Tibial nerve (tissue), 4 donors: ENCODE measurements around the gene PNLIPRP3.

Experiments
- EP300 ChIP-seq, 2 donors: sonication (generic); formaldehyde crosslinking; IDR thresholded peaks; one replicate each; pipeline ENCODE4 v1.6.1; 2017; ENCODE audit warnings: antibody characterized with exemption in 2 of 2, mild to moderate bottlenecking in 1 of 2
- POLR2A ChIP-seq, 2 donors: fragments of 450-650 bp; IDR thresholded peaks; one replicate each; pipeline ENCODE4 v1.6.1; 2017; ENCODE audit warnings: antibody characterized with exemption in 2 of 2, mild to moderate bottlenecking in 2 of 2, moderate library complexity in 2 of 2
- TF ChIP-seq, protein P1 (sequence below), 5 experiments: fragments of 200-600 bp in 3 of 5; fragments of 450-650 bp in 2 of 5; sonication (generic) in 3 of 5; IDR thresholded peaks; one replicate each; pipeline ENCODE4 v1.5.1; 2016 to 2019; ENCODE audit warnings: antibody characterized with exemption in 5 of 5, mild to moderate bottlenecking in 3 of 5, moderate library complexity in 2 of 5

GRCh38 chr10:116524736-116525135, 97.1 kb downstream of the PNLIPRP3 start:
- TF ChIP-seq, protein P1, sequence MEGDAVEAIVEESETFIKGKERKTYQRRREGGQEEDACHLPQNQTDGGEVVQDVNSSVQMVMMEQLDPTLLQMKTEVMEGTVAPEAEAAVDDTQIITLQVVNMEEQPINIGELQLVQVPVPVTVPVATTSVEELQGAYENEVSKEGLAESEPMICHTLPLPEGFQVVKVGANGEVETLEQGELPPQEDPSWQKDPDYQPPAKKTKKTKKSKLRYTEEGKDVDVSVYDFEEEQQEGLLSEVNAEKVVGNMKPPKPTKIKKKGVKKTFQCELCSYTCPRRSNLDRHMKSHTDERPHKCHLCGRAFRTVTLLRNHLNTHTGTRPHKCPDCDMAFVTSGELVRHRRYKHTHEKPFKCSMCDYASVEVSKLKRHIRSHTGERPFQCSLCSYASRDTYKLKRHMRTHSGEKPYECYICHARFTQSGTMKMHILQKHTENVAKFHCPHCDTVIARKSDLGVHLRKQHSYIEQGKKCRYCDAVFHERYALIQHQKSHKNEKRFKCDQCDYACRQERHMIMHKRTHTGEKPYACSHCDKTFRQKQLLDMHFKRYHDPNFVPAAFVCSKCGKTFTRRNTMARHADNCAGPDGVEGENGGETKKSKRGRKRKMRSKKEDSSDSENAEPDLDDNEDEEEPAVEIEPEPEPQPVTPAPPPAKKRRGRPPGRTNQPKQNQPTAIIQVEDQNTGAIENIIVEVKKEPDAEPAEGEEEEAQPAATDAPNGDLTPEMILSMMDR (IDR thresholded peaks at IDR 0.05) = no peak
- no peak for TF ChIP-seq EP300 (IDR thresholded peaks at IDR 0.05)
- TF ChIP-seq POLR2A (IDR thresholded peaks at IDR 0.05) = no peak
